Stimulated activated CD8-positive, alpha-beta memory T cell treated with anti-CD3 and anti-CD28 coated beads, Interleukin-15, amount 100 ng/mL, for 4 hours (primary cell): ENCODE measurements around the gene MAGI2.

Experiments used
- DNase-seq, 2 donors: peaks; one replicate each; pipeline ENCODE4 v3.0.0-alpha.2; 2020; ENCODE audit warnings: low read depth in 2 of 2

Gene MAGI2

GRCh38 chr7:79302293-79302692 lies 151.2 kb downstream of the MAGI2 start:
- DNase-seq: no peak

- DNase-seq: no peak
These were observed 152.0 kb downstream of the MAGI2 start for GRCh38 chr7:79301419-79301818.

GRCh38 chr7:79300573-79300972 lies 152.9 kb downstream of the MAGI2 start:
- DNase-seq: no peak

DNA sequence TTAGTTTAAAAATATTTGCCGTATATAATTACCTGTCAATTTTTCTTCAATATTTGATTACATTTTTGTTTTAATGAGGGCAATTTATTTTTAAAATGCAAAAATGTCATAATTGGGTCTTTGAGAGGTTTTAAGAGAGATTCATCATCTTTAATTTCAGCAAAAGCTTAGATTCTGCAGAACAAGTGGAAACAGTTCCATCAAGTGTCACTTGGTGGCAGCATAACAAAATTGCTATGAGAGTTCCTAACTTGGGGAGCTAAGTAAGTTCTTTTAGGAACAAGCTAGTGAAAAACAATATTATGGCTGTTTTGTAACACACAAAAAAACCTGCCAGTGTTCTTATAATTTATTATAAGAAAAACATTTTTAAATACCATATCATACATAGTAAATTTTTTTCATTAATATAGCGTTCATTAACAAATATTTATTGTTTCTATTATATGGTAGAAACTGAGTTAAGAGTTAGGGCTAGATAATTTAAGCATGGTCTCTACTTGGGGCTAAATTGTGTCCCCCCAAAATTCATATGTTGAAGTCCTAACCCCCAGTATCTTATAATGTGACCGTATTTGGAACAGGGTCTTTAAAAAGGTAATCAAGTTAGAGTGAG lies 155.2 kb downstream of the MAGI2 start:
- no peak for DNase-seq

DNA sequence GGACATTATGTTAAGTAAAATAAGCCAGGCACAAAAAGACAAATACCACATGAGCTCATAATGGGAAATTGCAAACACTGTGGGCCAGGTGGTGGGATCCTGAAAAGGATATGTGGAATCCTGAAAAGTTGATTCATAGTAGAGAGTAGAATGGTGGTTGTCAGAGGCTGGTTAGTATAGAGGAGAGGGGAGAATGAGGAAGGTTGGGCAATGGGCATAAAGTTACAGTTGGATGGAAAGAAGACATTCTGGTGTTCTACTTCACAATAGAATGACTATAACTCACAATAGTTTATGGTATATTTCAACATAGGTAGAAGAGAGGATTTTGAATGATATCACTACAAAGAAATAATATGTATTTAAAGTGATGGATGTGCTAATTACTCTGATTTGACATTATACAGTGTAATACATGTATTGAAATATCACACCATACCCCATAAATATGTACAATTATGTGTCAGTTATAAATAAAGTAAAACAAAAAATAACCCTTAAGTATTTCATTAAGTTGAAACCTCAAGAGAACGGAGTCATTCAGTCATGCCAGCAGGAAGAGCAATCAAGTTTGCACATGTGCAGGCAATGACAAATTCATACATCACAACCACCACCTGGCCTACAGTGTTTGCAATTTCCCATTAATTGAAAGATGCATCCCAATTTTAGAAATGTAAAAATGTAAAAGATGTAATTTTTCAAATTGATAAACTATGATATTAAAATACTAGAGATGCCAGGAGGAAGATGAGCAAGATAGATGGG lies 156.7 kb downstream of the MAGI2 start:
- no peak for DNase-seq

- DNase-seq: no peak
These were observed 159.8 kb downstream of the MAGI2 start for GRCh38 chr7:79293655-79294142.

- DNase-seq: no peak
These were observed 160.6 kb downstream of the MAGI2 start for GRCh38 chr7:79292834-79293233.

DNA sequence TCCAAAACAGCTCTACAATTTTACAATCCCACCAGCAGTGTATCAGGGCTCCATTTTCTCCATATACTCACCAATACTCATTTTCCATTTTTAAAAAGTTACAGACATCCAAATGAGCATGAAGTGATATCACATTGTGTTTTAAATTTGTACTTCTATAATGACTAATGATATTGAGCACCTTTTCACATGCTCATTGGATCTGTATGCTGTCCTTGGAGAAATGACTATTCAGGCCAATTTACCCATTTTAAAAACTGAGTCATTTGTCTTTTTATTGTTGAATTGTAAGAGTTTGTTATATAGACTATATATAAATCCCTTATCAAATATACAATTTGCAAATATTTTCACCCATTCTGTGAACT lies 162.0 kb downstream of the MAGI2 start:
- no peak for DNase-seq

- DNase-seq: no peak
These were observed 162.5 kb downstream of the MAGI2 start for GRCh38 chr7:79290841-79291497.

DNA sequence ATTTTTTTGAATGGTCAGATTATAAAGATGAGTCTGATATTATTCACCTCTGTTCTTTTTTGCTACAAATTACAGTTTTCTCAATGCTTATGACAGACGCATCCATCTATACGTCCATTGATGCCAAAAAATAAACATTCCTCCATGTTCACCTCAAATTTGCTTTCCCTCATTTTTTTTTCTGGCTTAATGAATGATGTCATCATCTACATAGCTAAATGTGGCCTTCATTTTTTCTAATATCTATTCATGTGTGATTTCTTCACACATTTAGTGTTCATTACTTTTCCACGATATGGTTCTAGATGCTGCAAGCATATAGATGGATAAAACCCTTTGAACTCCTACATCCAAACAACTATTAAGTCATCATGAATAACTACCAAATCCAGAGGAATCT lies 163.1 kb downstream of the MAGI2 start:
- DNase-seq: no peak

- no peak for DNase-seq
These were observed 164.8 kb downstream of the MAGI2 start for GRCh38 chr7:79288655-79289054.

GRCh38 chr7:79287981-79288380 lies 165.5 kb downstream of the MAGI2 start:
- DNase-seq: no peak

- no peak for DNase-seq
These were observed 167.3 kb downstream of the MAGI2 start for GRCh38 chr7:79286181-79286580.

- DNase-seq: no peak
These were observed 167.7 kb downstream of the MAGI2 start for GRCh38 chr7:79285756-79286155.

DNA sequence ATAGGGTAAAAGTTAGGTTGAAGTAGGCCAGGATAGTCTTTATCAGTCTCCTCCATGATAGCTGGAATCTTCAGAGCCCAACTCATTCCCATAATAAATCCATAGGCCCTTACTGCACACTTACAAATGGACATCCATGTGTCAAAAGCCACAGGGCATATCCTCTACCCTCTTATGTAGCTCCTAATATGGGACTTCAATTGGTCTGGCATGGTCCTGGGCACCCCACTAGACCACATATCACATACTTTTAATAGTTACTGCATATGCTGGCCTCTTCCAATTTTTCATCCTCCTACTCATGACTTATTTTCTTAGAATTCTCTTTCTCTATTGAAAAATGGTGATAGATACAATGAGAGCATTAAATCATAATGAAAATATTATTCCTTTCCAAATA lies 169.3 kb downstream of the MAGI2 start:
- DNase-seq: no peak

GRCh38 chr7:79282882-79283602 lies 170.4 kb downstream of the MAGI2 start:
- DNase-seq: no peak

GRCh38 chr7:79282070-79282694 lies 171.3 kb downstream of the MAGI2 start:
- DNase-seq: no peak

DNA sequence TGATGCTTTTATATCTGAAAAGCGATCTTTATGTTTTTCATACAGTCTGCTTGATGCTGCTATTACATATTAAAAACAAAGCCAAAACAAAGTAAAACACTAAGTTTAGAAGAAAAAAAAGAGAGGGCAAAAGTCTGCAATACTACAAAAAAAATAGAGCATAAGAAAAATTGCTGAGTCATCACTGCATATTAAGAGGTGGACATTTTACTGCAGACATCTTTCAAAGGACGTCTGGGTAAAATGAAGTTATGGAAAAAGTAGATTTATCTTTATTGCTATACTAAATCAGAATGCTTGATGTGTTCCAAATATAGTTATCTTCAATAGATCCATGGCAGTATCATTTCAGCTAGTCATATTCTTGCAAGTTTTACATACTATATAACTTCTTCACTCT lies 172.0 kb downstream of the MAGI2 start:
- no peak for DNase-seq

DNA sequence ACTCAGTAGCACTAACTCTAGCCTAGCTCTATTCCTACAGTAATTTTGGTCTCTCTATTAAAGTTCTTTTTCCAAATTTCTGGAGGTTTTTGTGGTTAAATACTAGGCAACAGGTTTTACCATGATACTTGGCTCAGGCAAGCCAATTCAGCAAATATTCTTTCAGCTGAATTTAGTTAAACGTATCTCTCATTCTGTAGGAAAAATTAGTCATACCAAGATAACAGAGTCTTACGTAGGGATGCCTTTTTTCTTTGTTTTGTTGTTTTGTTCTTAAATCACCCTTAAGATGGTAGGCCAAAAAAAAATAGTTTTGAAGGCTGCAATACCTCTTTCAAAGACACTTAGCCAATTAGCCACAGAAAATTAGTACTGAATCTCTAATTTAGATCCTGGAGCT lies 180.5 kb downstream of the MAGI2 start:
- no peak for DNase-seq

DNA sequence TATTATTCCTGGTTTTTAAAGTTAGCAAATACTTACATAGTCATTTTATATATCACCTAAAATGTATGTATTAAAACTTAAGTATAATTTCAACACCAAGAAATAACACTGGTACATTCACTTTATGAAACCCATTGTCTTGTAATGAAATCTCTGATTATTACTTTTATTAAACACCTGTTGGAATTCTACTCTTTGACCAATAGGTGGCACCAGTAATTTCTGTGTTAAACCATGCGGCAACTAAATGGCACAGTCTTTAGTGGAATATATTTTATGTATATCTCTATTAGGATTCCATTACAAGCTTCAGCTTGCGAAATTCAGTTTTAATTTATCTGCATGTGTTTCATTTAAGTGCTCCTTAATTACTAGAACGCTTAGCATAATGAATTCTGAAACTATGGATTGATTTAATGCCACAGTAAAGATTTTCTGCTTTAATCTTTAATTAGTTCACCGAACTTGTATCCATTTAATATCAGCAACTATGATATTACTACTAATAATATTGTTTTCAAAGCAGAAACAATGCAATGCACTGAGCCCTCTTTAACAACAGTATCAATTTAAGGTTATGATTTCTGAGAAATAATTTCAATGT lies 181.3 kb downstream of the MAGI2 start:
- no peak for DNase-seq

DNA sequence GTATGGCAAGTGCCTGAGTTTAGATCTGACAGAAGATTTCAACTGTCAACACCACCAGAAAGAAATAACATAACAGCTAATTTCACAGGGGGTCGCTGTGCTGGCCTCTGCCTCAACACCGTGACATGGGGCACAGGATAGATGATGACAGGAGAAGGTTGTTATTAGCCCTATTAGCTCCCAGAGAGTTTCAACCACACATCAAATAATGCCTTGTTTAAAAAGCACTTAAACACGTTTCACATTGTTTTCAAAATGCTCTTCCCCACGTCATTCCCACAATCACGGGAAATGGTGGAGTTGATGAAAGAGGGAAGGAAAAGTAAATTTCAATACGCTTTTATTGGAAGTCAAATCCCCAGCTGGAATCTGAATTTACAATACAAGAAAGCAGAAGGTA lies 184.7 kb downstream of the MAGI2 start:
- DNase-seq: no peak
